K562 (cell line): ENCODE data around the gene C20orf173. TPM values are rescaled to one million over a fixed set of nuclear protein-coding genes. Genes with fewer than 3 reads are reported as not detected.

Source experiments
- ATAC-seq: fragments of 200-7000 bp; cut with Tn5 transposase; 3 replicates; pipeline ENCODE4 v1.9.1; 2020; ENCODE audit warnings: moderate library complexity
- BruUV-seq: library from RNA; stranded (reverse); fragments of 400-500 nt; replicated peaks from 2 replicates; lab custom pipeline; 2021; lab: Mats Ljungman, UMichigan
- CTCF ChIA-PET: fragments of 300-600 bp; formaldehyde crosslinking; extraction: SDS; loops from one replicate; lab custom pipeline; 2021; ENCODE audit warnings: low intra/inter-chr PET ratio; lab: Yijun Ruan, JAX
- POLR2A ChIA-PET: fragments of 300-600, 350-650 bp; sonication (Branson Sonifier 250); formaldehyde crosslinking; extraction: SDS; loops from one replicate; lab custom pipeline; 2021; ENCODE audit warnings: antibody characterized with exemption, inconsistent platforms; lab: Yijun Ruan, JAX
- DNase-seq, 4 experiments: peaks; one replicate each; pipeline versions ENCODE4 v3.0.0 to v3.0.0-alpha.2; 2011 to 2018; ENCODE audit warnings: low spot score in 3 of 4, mixed read lengths in 3 of 4; ENCODE audit errors: extremely low read depth in 1 of 4
- FAIRE-seq: peaks from 2 replicates; lab custom pipeline; 2011; peaks lifted over from hg19 to GRCh38; lab: Jason Lieb, UNC
- H2AFZ ChIP-seq: 2 replicates; pipeline ENCODE4 v1.6.0; 2011; ENCODE audit warnings: low read depth, low read length, control low read depth, inconsistent platforms
- H3K27ac ChIP-seq: fragments of 200-600 bp; 3 replicates; pipeline ENCODE4 v1.8.0; 2011; ENCODE audit warnings: low read depth, mild to moderate bottlenecking, control low read depth, inconsistent platforms, low read length, moderate library complexity, mixed read lengths; ENCODE audit errors: extremely low read depth
- H3K27me3 ChIP-seq, 2 experiments: fragments of 300-600 bp in 1 of 2; 2 replicates in 1 of 2; 3 replicates in 1 of 2; pipeline versions ENCODE4 v1.6.0 to v1.8.0; 2011; ENCODE audit warnings: inconsistent platforms in 2 of 2, low read length in 2 of 2, mild to moderate bottlenecking in 1 of 2, mixed read lengths in 1 of 2, moderate library complexity in 1 of 2; ENCODE audit not compliant: control insufficient read depth in 2 of 2, insufficient read depth in 2 of 2
- H3K36me3 ChIP-seq: fragments of 300-600 bp; 3 replicates; pipeline ENCODE4 v1.8.0; 2011; ENCODE audit warnings: mild to moderate bottlenecking, low read length, inconsistent platforms; ENCODE audit not compliant: control insufficient read depth, insufficient read depth
- H3K4me1 ChIP-seq, 2 experiments: fragments of 200-600 bp in 1 of 2; replicated peaks in 1 of 2; 2 replicates in 1 of 2; 3 replicates in 1 of 2; pipeline versions ENCODE4 v1.5.1 to v1.8.0; 2011; ENCODE audit warnings: inconsistent platforms in 2 of 2, low read length in 2 of 2, mild to moderate bottlenecking in 1 of 2, mixed read lengths in 1 of 2, moderate library complexity in 1 of 2; ENCODE audit not compliant: control insufficient read depth in 2 of 2, insufficient read depth in 2 of 2
- H3K4me2 ChIP-seq: 2 replicates; pipeline ENCODE4 v1.6.1; 2011; ENCODE audit warnings: low read length, control low read depth, inconsistent platforms, mixed read lengths; ENCODE audit not compliant: insufficient read depth
- H3K4me3 ChIP-seq: fragments of 200-600 bp; sonication (generic), shearing (Covaris generic); 2 replicates; pipeline ENCODE4 v1.5.1; 2016; ENCODE audit warnings: control low read depth, inconsistent platforms
- H3K79me2 ChIP-seq: fragments of 200-600 bp; 3 replicates; pipeline ENCODE4 v1.8.0; 2011; ENCODE audit warnings: low read length, inconsistent platforms; ENCODE audit not compliant: control insufficient read depth, insufficient read depth
- H3K9ac ChIP-seq, 2 experiments: 2 replicates each; pipeline versions ENCODE4 v1.6.0 to v1.6.1; 2011; ENCODE audit warnings: low read depth in 2 of 2, low read length in 2 of 2, control low read depth in 1 of 2, inconsistent platforms in 1 of 2, mild to moderate bottlenecking in 1 of 2, mixed read lengths in 1 of 2; ENCODE audit not compliant: insufficient read depth in 1 of 2
- H3K9me1 ChIP-seq: one replicate; pipeline ENCODE4 v1.6.0; 2011; ENCODE audit warnings: inconsistent platforms, mild to moderate bottlenecking, low read length, moderate library complexity; ENCODE audit not compliant: control insufficient read depth, insufficient read depth
- H3K9me3 ChIP-seq: replicated peaks from 2 replicates; pipeline ENCODE4 v1.5.1; 2011; ENCODE audit warnings: low read depth, low read length, inconsistent platforms; ENCODE audit not compliant: control insufficient read depth, insufficient read depth
- H4K20me1 ChIP-seq: replicated peaks from 2 replicates; pipeline ENCODE4 v1.6.1; 2011; ENCODE audit warnings: low read length, inconsistent platforms, mixed read lengths; ENCODE audit not compliant: control insufficient read depth, insufficient read depth
- EZH2 ChIP-seq: IDR thresholded peaks from 2 replicates; pipeline ENCODE4 v1.6.1; 2012; ENCODE audit warnings: low read depth, mild to moderate bottlenecking, inconsistent platforms, low read length, borderline replicate concordance
- GATAD2A ChIP-seq: fragments of 450-650 bp; IDR thresholded peaks from 2 replicates; pipeline ENCODE4 v1.6.1; 2017
- KAT7 ChIP-seq: sonication (generic); formaldehyde crosslinking; IDR thresholded peaks from 2 replicates; pipeline ENCODE4 v1.8.0; 2022; ENCODE audit warnings: missing genetic modification reagents, mild to moderate bottlenecking, borderline replicate concordance
- KHSRP ChIP-seq: fragments of 450-650 bp; IDR thresholded peaks from 2 replicates; pipeline ENCODE4 v1.6.1; 2017
- TGIF2 ChIP-seq: sonication (generic); formaldehyde crosslinking; IDR thresholded peaks from 2 replicates; pipeline ENCODE4 v1.8.1; 2022; ENCODE audit warnings: mild to moderate bottlenecking, missing genetic modification reagents, moderate library complexity
- ZKSCAN3 ChIP-seq: fragments of 250-450 bp; sonication (Bioruptor Pico); IDR thresholded peaks from 2 replicates; pipeline ENCODE4 v1.4.0; 2020
- ZNF57 ChIP-seq: fragments of 450-650 bp; formaldehyde crosslinking; IDR thresholded peaks from 2 replicates; pipeline ENCODE4 v1.4.0; 2020; ENCODE audit warnings: mild to moderate bottlenecking, moderate library complexity
- WGBS: fragments of 100-300 bp; shearing (Covaris generic); methylation state at CpG from one replicate; pipeline ENCODE4 v1.1.6; 2016; ENCODE audit warnings: low coverage, mixed read lengths; ENCODE audit not compliant: insufficient coverage; ENCODE audit errors: missing lambda C conversion rate; 5-methylcytosine and 5-hydroxymethylcytosine counted together
- in situ Hi-C: fragments of 300-500 bp; cut with MboI; formaldehyde crosslinking; loops from 4 replicates; pipeline ENCODE4 v1.15.0; 2018; ENCODE audit warnings: inconsistent platforms, mixed read lengths
- intact Hi-C: fragments of 100-400 bp; cut with micrococcal nuclease; formaldehyde crosslinking; loops from 2 replicates; pipeline ENCODE4 v1.14.2; 2022
- polyA plus RNA-seq, 8 experiments: library from polyadenylated mRNA; depleted of rRNA in 4 of 8; stranded (reverse) in 5 of 8; unstranded in 3 of 8; fragments of >200 nt; fragmentation: Nextera tagmentation in 2 of 8; fragmentation: Illumina TruSeq in 1 of 8; extraction: Ambion mirVana in 2 of 8; extraction: Trizol in 1 of 8; gene quantifications; 2 replicates each; pipeline versions ENCODE4 v1.2.1 to v1.2.3, GENCODE V29; 2011 to 2014; ENCODE audit warnings: inconsistent platforms in 1 of 8, missing spikeins in 1 of 8
- total RNA-seq, 7 experiments: library from RNA; depleted of rRNA in 6 of 7; stranded (reverse); fragments of >200 nt in 6 of 7; fragmentation: Illumina TruSeq in 2 of 7; extraction: Trizol in 2 of 7; gene quantifications; 2 replicates each; pipeline versions ENCODE4 v1.2.1 to v1.2.3, GENCODE V29; 2011 to 2021; ENCODE audit warnings: low replicate concordance in 1 of 7
- TF ChIP-seq, protein P1 (sequence below): fragments of 250-450 bp; sonication (Bioruptor Pico); IDR thresholded peaks from 2 replicates; pipeline ENCODE4 v1.8.0; 2021; ENCODE audit warnings: mild to moderate bottlenecking, moderate library complexity
- TF ChIP-seq, protein P2 (sequence below): fragments of 200-800 bp; sonication (Bioruptor generic); IDR thresholded peaks from 2 replicates; pipeline ENCODE4 v1.6.1; 2017; ENCODE audit warnings: missing genetic modification characterization, missing compliant biosample characterization

The C20orf173 gene
- total and polyA plus RNA-seq, 9 of the 15 experiments (the other 6 are each of a cell fraction or from before 2014, with no cell fraction given), result not detected

DNA sequence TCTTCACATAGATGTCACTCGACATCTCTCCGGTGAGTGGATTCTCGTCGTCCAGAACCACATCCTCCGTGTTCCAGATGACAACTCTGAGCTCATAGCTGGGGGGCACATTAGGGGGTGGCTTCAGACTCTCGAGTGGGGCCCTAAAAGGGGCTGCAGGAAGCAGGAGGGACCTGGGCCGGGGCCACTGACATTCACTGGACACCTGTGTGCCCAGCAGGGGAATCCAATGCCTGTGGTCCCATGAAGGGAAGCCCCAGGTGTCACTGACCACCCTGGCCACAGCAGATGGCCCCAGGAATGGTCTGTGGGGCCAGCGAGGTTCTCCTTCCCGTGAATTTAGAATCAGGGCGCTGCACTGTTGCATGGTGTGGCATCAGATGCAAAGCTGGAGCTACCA lies 31.1 kb upstream of the C20orf173 start:
- peaks cover 2 to 14% of the 10 kb centered on the region in 2 experiments; a peak in 4 of 5 replicates for H3K27me3 ChIP-seq
- no peak for DNase-seq
- 21% methylated on average over 10 of the region's 10 CpGs for WGBS
- H3K79me2 ChIP-seq, result no peaks in the 10 kb centered on the region
- no peaks in the 10 kb centered on the region for H3K9me1 ChIP-seq
- H2AFZ ChIP-seq, result no peak overlapping the region
- H3K4me3 ChIP-seq, result no peak overlapping the region
- H3K9me3 ChIP-seq, result no peaks in the 10 kb centered on the region
- H3K4me1 ChIP-seq, result peaks cover 0 to 14% of the 10 kb centered on the region in 2 experiments; a peak in 2 of 5 replicates
- in situ Hi-C loops, result no loop called here
- ChIA-PET POLR2A (interaction anchor here (0.8 to 1.0 kb wide), 3 partner anchors 57 to 735 kb away, joined by 3 read pairs; partner anchors contain the start of gene NCOA6), CTCF (no interaction called here)
- H3K9ac ChIP-seq, result peak overlapping the region in 1 of 2 experiments; percentile 30; a peak in 1 of 4 replicates
- peaks cover 21% of the 10 kb centered on the region; the same call in 1 of the 3 replicates for H3K36me3 ChIP-seq
- no TSS peak for BruUV-seq
- no peak for FAIRE-seq
- no peak overlapping the region for H3K4me2 ChIP-seq
- peaks cover 3% of the 10 kb centered on the region for H4K20me1 ChIP-seq
- intact Hi-C loops, result no loop called here
- no peak for ATAC-seq
- no peak overlapping the region for H3K27ac ChIP-seq
- TF ChIP-seq TGIF2 (CRISPR knock-in tag), result no peak
- TF ChIP-seq EZH2, result no peak
- no peak for TF ChIP-seq GATAD2A
- TF ChIP-seq KAT7, result no peak
- TF ChIP-seq, protein P1, sequence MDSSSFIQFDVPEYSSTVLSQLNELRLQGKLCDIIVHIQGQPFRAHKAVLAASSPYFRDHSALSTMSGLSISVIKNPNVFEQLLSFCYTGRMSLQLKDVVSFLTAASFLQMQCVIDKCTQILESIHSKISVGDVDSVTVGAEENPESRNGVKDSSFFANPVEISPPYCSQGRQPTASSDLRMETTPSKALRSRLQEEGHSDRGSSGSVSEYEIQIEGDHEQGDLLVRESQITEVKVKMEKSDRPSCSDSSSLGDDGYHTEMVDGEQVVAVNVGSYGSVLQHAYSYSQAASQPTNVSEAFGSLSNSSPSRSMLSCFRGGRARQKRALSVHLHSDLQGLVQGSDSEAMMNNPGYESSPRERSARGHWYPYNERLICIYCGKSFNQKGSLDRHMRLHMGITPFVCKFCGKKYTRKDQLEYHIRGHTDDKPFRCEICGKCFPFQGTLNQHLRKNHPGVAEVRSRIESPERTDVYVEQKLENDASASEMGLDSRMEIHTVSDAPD (CRISPR knock-in tag), result no peak
- no peak for TF ChIP-seq ZKSCAN3 (CRISPR knock-in tag)
- TF ChIP-seq ZNF57 (CRISPR knock-in tag), result no peak
- TF ChIP-seq KHSRP, result no peak
- TF ChIP-seq, protein P2, sequence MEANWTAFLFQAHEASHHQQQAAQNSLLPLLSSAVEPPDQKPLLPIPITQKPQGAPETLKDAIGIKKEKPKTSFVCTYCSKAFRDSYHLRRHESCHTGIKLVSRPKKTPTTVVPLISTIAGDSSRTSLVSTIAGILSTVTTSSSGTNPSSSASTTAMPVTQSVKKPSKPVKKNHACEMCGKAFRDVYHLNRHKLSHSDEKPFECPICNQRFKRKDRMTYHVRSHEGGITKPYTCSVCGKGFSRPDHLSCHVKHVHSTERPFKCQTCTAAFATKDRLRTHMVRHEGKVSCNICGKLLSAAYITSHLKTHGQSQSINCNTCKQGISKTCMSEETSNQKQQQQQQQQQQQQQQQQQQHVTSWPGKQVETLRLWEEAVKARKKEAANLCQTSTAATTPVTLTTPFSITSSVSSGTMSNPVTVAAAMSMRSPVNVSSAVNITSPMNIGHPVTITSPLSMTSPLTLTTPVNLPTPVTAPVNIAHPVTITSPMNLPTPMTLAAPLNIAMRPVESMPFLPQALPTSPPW (CRISPR knock-in tag), result no peak
